H9 (cell line): ENCODE data around the gene TRPM5. TPM values are rescaled to one million over a fixed set of nuclear protein-coding genes. Genes with fewer than 3 reads are reported as not detected.

Experiments used
- DNase-seq: peaks from one replicate; pipeline ENCODE4 v3.0.0-alpha.2; 2017
- H2AFZ ChIP-seq: one replicate; pipeline ENCODE4 v1.6.1; 2013; ENCODE audit warnings: mild to moderate bottlenecking, low read length, control low read depth, moderate library complexity
- H2AK5ac ChIP-seq: 2 replicates; pipeline ENCODE4 v1.6.1; 2013; ENCODE audit warnings: low read length, control low read depth, mixed read lengths; ENCODE audit not compliant: insufficient read length
- H2BK120ac ChIP-seq: one replicate; pipeline ENCODE4 v1.6.1; 2013; ENCODE audit warnings: low read depth, mild to moderate bottlenecking, low read length, control low read depth, inconsistent platforms; ENCODE audit not compliant: poor library complexity, severe bottlenecking
- H2BK12ac ChIP-seq: 2 replicates; pipeline ENCODE4 v1.6.1; 2013; ENCODE audit warnings: low read length, control low read depth, mixed read lengths, low read depth; ENCODE audit not compliant: insufficient read length
- H2BK15ac ChIP-seq: 2 replicates; pipeline ENCODE4 v1.6.1; 2013; ENCODE audit warnings: low read depth, low read length, control low read depth
- H2BK20ac ChIP-seq: one replicate; pipeline ENCODE4 v1.6.1; 2013; ENCODE audit warnings: low read depth, mild to moderate bottlenecking, low read length, control low read depth, inconsistent platforms; ENCODE audit not compliant: poor library complexity, severe bottlenecking
- H2BK5ac ChIP-seq: 2 replicates; pipeline ENCODE4 v1.6.1; 2013; ENCODE audit warnings: low read length, control low read depth, mixed read lengths; ENCODE audit not compliant: insufficient read length
- H3K14ac ChIP-seq: 2 replicates; pipeline ENCODE4 v1.6.1; 2013; ENCODE audit warnings: low read length, control low read depth; ENCODE audit not compliant: insufficient read depth
- H3K18ac ChIP-seq: 2 replicates; pipeline ENCODE4 v1.6.1; 2013; ENCODE audit warnings: low read depth, mild to moderate bottlenecking, mixed read lengths, low read length, control low read depth; ENCODE audit not compliant: insufficient read length
- H3K23ac ChIP-seq: 2 replicates; pipeline ENCODE4 v1.6.1; 2013; ENCODE audit warnings: low read length, control low read depth, mixed read lengths, low read depth; ENCODE audit not compliant: insufficient read length
- H3K23me2 ChIP-seq: 2 replicates; pipeline ENCODE4 v1.6.1; 2013; ENCODE audit warnings: low read depth, mild to moderate bottlenecking, mixed read lengths, low read length, control low read depth; ENCODE audit not compliant: insufficient read length, poor library complexity, severe bottlenecking
- H3K27ac ChIP-seq: 2 replicates; pipeline ENCODE4 v1.5.1; 2013; ENCODE audit warnings: low read length, control low read depth, mixed read lengths, low read depth; ENCODE audit not compliant: insufficient read length
- H3K27me3 ChIP-seq: 2 replicates; pipeline ENCODE4 v1.6.1; 2013; ENCODE audit warnings: low read length, control low read depth, inconsistent platforms; ENCODE audit not compliant: insufficient read depth
- H3K4ac ChIP-seq: 2 replicates; pipeline ENCODE4 v1.6.1; 2013; ENCODE audit warnings: low read depth, mild to moderate bottlenecking, control low read depth, inconsistent platforms, low read length, moderate library complexity
- H3K4me1 ChIP-seq: 2 replicates; pipeline ENCODE4 v1.6.1; 2013; ENCODE audit warnings: low read length, control low read depth, inconsistent platforms; ENCODE audit not compliant: insufficient read depth
- H3K4me2 ChIP-seq: 2 replicates; pipeline ENCODE4 v1.6.1; 2013; ENCODE audit warnings: low read length, control low read depth, mixed read lengths; ENCODE audit not compliant: insufficient read length, insufficient read depth
- H3K56ac ChIP-seq: 2 replicates; pipeline ENCODE4 v1.6.1; 2013; ENCODE audit warnings: low read depth, mild to moderate bottlenecking, mixed read lengths, low read length, control low read depth; ENCODE audit not compliant: insufficient read length
- H3K79me1 ChIP-seq: 2 replicates; pipeline ENCODE4 v1.6.1; 2013; ENCODE audit warnings: low read depth, mild to moderate bottlenecking, moderate library complexity, low read length, control low read depth, inconsistent platforms; ENCODE audit not compliant: insufficient read depth, poor library complexity, severe bottlenecking
- H3K79me2 ChIP-seq: 2 replicates; pipeline ENCODE4 v1.6.1; 2013; ENCODE audit warnings: low read length, control low read depth, inconsistent platforms; ENCODE audit not compliant: insufficient read depth
- H3K9ac ChIP-seq: 2 replicates; pipeline ENCODE4 v1.6.1; 2013; ENCODE audit warnings: low read length, control low read depth, mixed read lengths; ENCODE audit not compliant: insufficient read length; ENCODE audit errors: extremely low read depth
- H3K9me3 ChIP-seq: one replicate; pipeline ENCODE4 v1.6.1; 2013; ENCODE audit warnings: low read depth, low read length, inconsistent platforms; ENCODE audit not compliant: control insufficient read depth
- H3T11ph ChIP-seq: one replicate; pipeline ENCODE4 v1.6.1; 2013; ENCODE audit warnings: mild to moderate bottlenecking, low read length, control low read depth, inconsistent platforms
- H4K20me1 ChIP-seq: one replicate; pipeline ENCODE4 v1.6.1; 2013; ENCODE audit not compliant: control insufficient read depth, insufficient read length, insufficient read depth
- H4K5ac ChIP-seq: 2 replicates; pipeline ENCODE4 v1.6.1; 2013; ENCODE audit warnings: low read depth, mild to moderate bottlenecking, mixed read lengths, low read length, control low read depth; ENCODE audit not compliant: insufficient read length
- H4K8ac ChIP-seq: replicated peaks from 2 replicates; pipeline ENCODE4 v1.6.1; 2013; ENCODE audit warnings: low read length, control low read depth, mixed read lengths, low read depth; ENCODE audit not compliant: insufficient read length
- H4K91ac ChIP-seq: 2 replicates; pipeline ENCODE4 v1.6.1; 2013; ENCODE audit warnings: low read depth, mild to moderate bottlenecking, moderate library complexity, mixed read lengths, low read length, control low read depth; ENCODE audit not compliant: insufficient read length
- H3K27ac Mint-ChIP-seq, 3 experiments: 2 replicates in 2 of 3; 3 replicates in 1 of 3; pipeline ENCODE4 v1.8.0; 2020 to 2021; ENCODE audit warnings: mixed read lengths in 3 of 3, mild to moderate bottlenecking in 1 of 3, moderate library complexity in 1 of 3
- H3K27me3 Mint-ChIP-seq: 2 replicates; pipeline ENCODE4 v1.8.0; 2021; ENCODE audit warnings: low read depth, mild to moderate bottlenecking, moderate library complexity, mixed read lengths
- H3K36me3 Mint-ChIP-seq, 3 experiments: 2 replicates in 2 of 3; 3 replicates in 1 of 3; pipeline ENCODE4 v1.8.0; 2020 to 2021; ENCODE audit warnings: low read depth in 3 of 3, mixed read lengths in 3 of 3; ENCODE audit not compliant: insufficient read depth in 1 of 3
- H3K4me1 Mint-ChIP-seq, 2 experiments: 2 replicates each; pipeline ENCODE4 v1.8.0; 2020; ENCODE audit warnings: mixed read lengths in 2 of 2
- H3K4me3 Mint-ChIP-seq, 2 experiments: 2 replicates in 1 of 2; 3 replicates in 1 of 2; pipeline ENCODE4 v1.8.0; 2020 to 2021; ENCODE audit warnings: mild to moderate bottlenecking in 2 of 2, mixed read lengths in 2 of 2, moderate library complexity in 1 of 2
- H3K9me3 Mint-ChIP-seq, 2 experiments: 2 replicates in 1 of 2; 3 replicates in 1 of 2; pipeline ENCODE4 v1.8.0; 2020; ENCODE audit warnings: mild to moderate bottlenecking in 2 of 2, mixed read lengths in 2 of 2, moderate library complexity in 1 of 2
- WGBS: extraction: QIAGEN DNeasy Blood & Tissue Kit; methylation state at CpG from one replicate; pipeline ENCODE4 v1.1.7; 2013; ENCODE audit warnings: missing lambda C conversion rate, low lambda C conversion rate, mixed read lengths; ENCODE audit not compliant: insufficient read length; ENCODE audit errors: extremely low coverage; 5-methylcytosine and 5-hydroxymethylcytosine counted together
- total RNA-seq: library from RNA; stranded (reverse); gene quantifications from 2 replicates; pipeline ENCODE4 v1.2.1, GENCODE V29; 2021
- TF ChIP-seq, protein P1 (sequence below): fragments of 200-600 bp; sonication (generic); conservative IDR thresholded peaks from 3 replicates; pipeline ENCODE4 v1.8.0; 2021; ENCODE audit warnings: antibody characterized with exemption, mild to moderate bottlenecking

TRPM5 gene
- total RNA-seq, 1 experiment from 2014 or later, result 0.09 TPM

DNA sequence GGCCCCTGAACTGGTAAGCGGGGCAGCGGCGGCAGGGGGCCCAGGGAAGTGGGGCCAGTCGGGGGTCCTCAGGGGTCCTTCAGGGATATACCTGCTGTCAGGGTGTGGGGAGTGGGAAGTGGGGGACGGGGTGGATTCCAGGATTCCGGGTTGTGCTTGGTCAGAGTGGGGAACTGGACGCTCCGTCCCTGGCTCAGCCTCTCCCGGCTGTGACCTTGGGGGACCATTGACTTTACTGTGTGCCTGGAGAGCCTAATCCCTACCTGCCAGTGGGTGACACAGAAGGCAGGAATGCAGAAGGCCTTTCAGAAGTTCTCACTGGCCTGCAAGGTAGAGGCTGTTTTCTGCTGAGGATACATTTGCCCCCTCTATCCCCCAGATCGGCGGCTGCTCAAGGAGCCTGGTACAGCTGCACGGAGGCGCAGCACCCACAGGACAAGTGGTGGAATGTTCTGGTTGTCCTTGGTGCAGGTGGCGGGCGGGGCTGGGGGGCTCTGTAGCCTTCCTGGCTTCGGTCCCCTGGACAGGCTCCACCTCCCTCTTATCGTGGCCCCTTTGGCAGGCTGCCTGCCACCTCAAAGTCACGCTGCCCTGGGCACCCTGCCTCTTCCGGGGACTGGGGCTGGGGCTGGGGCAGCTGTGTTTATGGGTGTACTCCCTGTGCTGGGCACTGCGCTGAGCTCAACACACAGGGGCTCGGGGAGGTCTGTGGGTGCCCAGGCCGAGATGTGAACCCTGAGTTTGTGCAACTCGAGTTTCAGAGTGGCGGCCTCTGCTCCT lies 18.9 kb upstream of the TRPM5 start:
- no peak overlapping the region for H3K27ac Mint-ChIP-seq
- H3K4me1 ChIP-seq, result no peaks in the 10 kb centered on the region
- no peak overlapping the region for H3K27ac ChIP-seq

More for the DNA sequence above, 18.9 kb upstream of the TRPM5 start:
- no peaks in the 10 kb centered on the region for H3K79me1 ChIP-seq
- H3K27me3 ChIP-seq, result peaks cover 5% of the 10 kb centered on the region
- TF ChIP-seq, protein P1, sequence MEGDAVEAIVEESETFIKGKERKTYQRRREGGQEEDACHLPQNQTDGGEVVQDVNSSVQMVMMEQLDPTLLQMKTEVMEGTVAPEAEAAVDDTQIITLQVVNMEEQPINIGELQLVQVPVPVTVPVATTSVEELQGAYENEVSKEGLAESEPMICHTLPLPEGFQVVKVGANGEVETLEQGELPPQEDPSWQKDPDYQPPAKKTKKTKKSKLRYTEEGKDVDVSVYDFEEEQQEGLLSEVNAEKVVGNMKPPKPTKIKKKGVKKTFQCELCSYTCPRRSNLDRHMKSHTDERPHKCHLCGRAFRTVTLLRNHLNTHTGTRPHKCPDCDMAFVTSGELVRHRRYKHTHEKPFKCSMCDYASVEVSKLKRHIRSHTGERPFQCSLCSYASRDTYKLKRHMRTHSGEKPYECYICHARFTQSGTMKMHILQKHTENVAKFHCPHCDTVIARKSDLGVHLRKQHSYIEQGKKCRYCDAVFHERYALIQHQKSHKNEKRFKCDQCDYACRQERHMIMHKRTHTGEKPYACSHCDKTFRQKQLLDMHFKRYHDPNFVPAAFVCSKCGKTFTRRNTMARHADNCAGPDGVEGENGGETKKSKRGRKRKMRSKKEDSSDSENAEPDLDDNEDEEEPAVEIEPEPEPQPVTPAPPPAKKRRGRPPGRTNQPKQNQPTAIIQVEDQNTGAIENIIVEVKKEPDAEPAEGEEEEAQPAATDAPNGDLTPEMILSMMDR, result no peak
- no peak overlapping the region; the same call in 1 of the 2 replicates for H3K14ac ChIP-seq
- no peak overlapping the region for H3K4me2 ChIP-seq
- H3K79me2 ChIP-seq, result no peaks in the 10 kb centered on the region
- H4K20me1 ChIP-seq, result no peaks in the 10 kb centered on the region
- H3K18ac ChIP-seq, result no peak overlapping the region
- no peaks in the 10 kb centered on the region for H3K36me3 Mint-ChIP-seq
- H3K9me3 ChIP-seq, result no peaks in the 10 kb centered on the region
- H2AFZ ChIP-seq, result no peak overlapping the region
- H3K23me2 ChIP-seq, result no peaks in the 10 kb centered on the region
- no peak overlapping the region for H4K5ac ChIP-seq
- H3K56ac ChIP-seq, result no peak overlapping the region
- H3T11ph ChIP-seq, result no peak overlapping the region
- H3K4ac ChIP-seq, result no peak overlapping the region
- H2AK5ac ChIP-seq, result no peak overlapping the region
- no peak overlapping the region for H3K9ac ChIP-seq
- H3K23ac ChIP-seq, result no peak overlapping the region
- H2BK5ac ChIP-seq, result no peak overlapping the region
- H2BK20ac ChIP-seq, result no peak overlapping the region
- H2BK120ac ChIP-seq, result no peak overlapping the region
- no peaks in the 10 kb centered on the region for H3K4me1 Mint-ChIP-seq
- H4K8ac ChIP-seq, result no peak overlapping the region
- H3K4me3 Mint-ChIP-seq, result no peak overlapping the region
- peaks cover 63% of the 10 kb centered on the region for H3K27me3 Mint-ChIP-seq
- no CpG with 5 or more reads among the region's 24 CpGs for WGBS
- DNase-seq, result peak; percentile 25
- H2BK15ac ChIP-seq, result no peak overlapping the region
- H2BK12ac ChIP-seq, result no peak overlapping the region
- no peak overlapping the region for H4K91ac ChIP-seq
- H3K9me3 Mint-ChIP-seq, result no peaks in the 10 kb centered on the region
